CD4-positive, alpha-beta T cell treated with Interleukin-21 for 1 hour (primary cell): ENCODE measurements around the gene PRICKLE2.

Experiments used
- DNase-seq: peaks from one replicate; pipeline ENCODE4 v3.0.0-alpha.2; 2020

PRICKLE2 gene

DNA sequence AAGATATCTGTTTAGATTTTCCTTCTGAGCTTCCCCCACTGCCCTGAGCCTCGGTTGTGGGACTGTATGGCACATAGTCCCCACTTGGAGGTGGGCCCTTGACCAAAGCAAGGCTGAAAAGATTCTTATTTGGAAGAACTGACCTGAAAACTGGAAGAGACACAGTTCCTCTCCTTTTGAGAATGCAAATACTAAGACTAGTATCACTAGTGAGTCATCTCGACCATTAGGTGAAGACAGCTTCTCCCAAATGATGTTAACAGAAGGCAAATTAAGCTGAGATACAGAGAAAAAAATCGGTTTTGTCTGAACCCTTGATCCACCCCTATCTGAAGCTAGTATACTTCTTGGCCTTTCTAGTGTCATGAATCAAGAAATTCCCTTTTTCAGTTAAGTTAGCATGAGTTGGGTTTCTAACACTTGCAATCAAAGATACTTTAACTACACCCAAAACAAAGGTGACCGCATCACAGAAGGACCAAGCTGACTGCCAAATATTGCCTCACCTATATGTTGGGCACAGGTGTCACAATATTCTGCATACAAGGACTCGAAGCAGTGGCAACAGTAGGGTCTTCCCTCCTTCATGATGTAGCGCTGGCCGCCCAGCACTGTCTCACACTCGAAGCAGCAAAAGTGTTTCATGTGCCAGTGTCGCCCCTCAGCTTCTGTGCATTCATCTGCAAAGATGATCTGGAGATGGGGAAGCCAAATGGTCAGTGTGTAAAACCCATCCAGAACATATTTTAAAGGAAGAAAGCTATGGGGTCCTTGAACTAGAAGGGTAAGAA, 72.4 kb downstream of the PRICKLE2 start:
- DNase-seq: no peak

DNA sequence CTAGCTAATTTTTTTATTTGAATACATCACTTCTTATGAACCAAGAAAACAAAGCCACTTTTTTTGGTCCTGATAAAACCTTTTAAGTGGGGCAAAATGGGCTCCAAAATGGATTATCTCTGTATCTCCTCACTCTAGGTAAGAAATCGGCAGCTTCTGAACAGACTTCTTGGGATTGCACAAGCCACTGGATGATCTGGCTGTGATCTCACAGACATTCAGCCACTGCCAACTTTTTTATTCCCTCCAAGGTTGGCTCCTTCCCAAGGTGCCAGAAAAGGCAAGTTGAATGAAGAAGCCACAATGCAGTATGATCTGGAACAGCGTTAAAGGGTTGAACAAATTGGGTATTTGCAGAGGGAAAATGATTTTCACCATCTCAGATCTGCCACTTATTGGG, 73.2 kb downstream of the PRICKLE2 start:
- DNase-seq: no peak

DNA sequence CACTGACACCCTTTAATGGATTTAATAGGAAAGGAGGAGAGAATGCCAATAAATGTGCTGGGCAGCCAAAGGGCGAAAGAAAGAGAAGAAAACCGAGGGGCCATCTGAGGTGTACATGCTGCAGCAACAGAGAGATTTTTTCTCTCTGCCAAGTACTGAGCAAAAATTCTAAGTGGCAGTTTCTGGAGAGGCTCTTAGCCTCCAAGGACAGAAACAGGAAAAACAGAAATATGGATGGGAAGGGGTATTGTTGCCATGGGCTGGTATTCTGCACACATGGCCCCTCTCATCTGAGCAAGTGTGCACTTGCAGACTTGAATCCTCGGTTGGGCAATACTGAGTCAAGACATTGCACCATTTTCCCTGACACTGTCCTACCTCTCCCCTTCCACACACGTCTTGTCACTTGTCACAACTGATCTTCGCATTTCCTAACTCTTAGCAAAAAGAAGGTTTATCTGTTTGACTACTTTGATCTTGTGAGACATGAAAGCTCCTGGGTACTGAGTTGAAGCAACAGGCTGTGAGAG, 73.9 kb downstream of the PRICKLE2 start:
- no peak for DNase-seq

DNA sequence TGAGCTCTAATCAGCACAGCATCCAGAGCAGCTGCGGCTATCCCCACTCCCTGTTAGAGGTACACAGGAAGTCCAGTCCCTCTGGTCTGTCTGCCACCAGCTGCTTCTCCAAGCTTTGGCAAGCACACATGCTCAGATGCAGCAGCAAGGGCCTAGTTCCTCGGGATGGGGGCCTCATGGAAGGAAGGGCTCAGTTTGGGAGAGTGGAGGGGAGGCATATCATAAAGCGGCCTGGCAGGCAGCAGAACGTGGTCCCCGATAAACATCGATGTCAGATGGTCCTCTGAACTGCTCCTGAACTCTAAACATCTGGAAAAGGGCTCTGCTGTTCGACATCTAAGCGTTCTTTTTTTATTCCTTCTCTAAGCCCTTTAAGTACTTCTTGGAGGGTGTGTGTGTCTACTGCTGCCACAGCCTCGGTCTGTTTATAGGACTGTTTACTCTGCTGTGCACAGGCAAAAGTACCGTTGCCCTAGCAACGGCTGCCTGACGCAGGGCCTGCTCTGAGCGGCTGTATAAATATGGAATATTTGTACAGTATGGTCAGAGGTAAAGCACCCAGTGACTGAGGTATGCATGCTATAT, 74.6 kb downstream of the PRICKLE2 start:
- DNase-seq: no peak

DNA sequence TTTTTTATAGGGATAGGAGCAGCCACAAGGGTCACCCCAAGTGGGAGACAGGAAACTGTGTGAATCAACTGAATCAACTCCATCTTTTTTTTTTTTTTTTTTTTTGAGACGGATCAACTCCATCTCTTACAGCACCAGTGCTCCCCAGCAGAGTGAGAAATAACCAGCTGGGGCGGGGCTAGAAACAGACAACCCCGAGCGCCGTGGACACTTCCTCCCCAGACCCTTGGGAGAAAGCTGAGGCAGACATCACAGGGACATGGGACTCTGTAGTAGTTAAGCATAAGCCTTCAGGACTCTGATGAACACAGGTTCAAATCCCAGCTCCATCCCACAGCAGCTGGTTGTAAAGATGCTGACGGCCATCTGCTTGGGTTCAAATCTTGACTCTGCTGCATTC, 75.4 kb downstream of the PRICKLE2 start:
- no peak for DNase-seq

DNA sequence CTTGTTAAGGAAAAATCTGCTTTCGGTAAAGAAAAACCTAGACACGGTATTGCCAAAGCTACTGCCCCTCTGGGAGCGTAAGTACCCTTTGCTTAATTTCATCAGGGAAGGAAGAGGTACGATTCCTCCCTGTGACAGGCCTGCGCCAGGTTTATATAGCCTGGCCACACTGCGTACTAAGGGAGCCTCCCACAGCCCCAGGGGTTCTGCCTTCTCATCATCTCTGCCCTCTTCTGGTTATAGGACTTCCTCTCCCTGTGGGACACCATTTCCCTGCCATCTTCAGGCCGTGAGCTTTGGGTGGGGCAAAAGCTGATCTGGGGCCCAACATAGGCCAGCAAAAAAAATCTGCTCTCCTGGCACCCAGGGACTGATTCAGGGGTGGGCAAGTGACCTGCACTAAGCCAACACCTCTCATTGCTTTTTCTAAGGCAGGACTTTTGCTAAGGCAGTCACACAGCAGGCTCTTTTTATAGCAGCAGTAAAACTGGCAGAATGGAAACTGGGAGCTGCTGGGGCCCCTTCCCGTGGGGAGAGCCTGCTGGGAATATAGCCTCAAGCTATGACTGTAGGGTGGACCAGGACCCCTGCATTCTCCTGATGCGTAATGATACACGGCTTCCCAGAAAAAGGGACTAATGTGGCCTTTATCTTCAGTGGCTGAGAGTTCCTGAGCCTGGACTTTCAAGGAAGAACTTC, 76.2 kb downstream of the PRICKLE2 start:
- no peak for DNase-seq

DNA sequence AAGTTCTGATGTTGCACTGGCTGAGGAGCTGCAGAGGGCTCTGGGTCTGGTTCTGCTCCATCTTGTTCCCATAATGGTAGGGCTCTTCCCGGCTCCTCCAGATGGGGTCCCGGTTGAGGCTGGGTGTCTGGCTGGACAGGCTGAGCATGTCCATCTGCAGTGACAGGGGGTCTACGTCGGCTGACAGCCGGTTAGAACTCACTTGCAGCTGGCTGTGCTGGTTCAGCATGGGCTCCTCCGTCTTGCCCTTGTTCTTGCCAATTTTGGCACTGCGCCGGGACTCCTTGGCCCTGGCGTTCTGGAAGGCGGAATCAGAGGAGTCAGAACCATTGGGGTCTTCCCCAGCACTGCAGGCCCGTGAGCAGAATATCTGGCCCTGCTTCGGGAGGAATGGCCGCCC, 78.1 kb downstream of the PRICKLE2 start:
- DNase-seq: no peak

DNA sequence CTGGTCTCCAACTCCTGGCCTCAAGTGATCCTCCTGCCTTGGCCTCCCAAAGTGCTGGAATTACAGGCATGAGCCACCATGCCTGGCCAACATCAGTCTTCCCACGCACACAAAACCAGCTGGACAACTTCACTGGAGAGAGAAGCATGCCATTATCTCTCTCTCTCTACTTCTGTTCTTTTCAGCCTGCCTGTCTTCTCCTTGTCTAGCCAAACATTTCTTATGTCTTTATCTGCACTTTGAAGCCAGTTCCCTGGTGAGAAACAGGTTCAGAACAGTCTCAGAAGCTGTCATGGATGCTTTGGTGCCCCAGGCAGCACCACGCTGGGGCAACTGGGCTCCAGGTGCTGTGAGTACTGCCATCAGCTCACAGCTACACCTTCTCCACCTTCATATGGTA, 79.8 kb downstream of the PRICKLE2 start:
- DNase-seq: no peak

DNA sequence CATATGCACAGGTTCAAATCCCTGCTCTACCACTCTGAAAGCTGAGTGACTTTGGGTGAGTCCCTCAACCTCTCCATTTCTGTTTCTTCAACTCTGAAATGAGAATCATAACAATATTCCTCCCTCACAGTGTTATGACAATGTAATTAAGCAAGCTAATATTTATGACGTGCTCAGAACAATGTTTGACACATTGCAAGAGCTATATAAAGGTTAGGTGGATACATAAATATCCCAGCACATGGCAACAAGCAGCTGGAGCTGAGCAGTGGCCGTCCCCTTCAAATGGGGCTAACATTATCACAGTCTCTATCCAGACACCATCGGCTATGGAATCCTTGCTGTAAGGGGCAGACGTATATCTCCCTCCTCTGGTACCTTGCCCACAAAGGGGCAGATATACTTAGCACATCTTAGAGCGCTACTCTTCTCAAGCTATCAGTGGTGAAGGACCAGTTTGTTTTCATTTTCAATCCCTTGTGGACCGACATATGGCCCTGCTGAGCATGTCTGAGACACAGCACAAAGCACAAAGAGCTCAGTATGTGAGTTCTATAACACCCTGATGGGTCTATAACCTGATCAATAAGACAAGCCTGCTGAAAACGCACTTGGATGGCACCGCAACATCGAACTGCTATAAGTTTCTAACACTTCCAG, 80.9 kb downstream of the PRICKLE2 start:
- DNase-seq: no peak

DNA sequence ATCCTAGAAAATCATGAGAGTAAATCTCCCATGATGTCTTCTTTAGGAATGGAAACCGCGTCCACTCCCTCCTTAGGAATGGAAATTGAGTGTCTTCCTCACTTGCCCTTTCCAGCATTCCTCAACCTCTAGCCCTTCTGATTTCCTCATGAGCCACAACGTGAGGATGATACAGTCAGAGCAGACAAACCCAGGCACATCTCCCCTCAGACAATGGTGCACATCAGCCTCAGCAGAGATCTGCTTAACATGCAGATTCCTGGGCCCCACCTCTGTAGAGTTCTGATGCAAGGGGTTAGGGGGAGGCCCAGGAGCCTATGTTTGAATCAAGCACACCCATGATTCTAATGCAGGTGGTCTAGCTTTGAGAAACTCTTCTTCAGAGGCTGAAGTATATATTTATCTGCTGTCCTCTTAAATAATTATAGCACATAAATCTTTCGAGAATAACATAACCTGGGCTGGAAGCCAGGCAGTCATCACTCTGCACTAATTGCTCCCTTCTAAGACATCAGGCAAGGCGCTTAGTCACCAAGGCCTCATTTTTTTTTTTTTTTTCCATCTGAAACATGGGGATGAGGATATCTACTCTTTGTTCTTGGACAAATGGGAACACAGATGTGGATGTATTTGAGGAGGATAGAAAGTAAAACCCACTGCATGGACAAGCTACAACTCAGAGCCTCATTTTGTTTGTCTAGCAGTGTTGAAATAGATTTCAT, 81.7 kb downstream of the PRICKLE2 start:
- DNase-seq: no peak

DNA sequence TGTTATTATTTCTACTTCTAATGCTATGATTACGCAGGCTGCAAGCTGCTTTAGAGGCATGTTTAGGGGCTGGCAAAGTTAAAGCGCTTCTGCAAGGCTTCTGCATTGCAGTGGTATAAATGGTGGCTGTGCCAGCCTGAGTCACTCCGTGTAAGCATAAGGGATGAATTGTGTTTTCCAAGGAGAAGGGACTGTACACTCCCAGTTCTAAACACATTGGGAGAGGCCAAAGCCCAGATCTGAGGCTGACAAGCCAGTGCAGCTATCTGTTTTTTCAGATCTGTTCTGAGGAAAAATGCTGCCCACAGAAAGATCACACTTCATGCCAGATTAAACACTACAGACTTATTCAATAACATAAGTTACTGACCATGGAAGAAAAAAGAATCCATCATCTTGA, 83.8 kb downstream of the PRICKLE2 start:
- DNase-seq: no peak

DNA sequence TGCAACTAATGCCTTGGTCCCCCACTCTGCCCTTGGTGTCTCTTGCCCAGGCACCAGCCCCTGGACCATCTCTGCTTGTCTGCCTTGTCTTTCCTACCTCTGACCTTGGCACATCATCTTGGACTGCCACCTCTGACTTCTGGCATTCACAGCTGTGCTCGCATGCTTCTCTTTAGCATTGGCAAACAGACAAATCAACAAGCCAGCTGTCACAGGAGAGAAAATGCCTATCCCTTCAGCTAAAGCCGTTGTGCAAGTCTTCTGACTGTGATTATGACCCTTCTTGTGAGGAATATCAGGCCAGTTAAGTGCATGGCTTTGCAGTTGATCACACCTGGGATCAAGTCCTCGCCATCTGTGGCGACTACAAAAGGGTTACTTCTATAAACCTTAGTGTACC, 84.6 kb downstream of the PRICKLE2 start:
- no peak for DNase-seq

DNA sequence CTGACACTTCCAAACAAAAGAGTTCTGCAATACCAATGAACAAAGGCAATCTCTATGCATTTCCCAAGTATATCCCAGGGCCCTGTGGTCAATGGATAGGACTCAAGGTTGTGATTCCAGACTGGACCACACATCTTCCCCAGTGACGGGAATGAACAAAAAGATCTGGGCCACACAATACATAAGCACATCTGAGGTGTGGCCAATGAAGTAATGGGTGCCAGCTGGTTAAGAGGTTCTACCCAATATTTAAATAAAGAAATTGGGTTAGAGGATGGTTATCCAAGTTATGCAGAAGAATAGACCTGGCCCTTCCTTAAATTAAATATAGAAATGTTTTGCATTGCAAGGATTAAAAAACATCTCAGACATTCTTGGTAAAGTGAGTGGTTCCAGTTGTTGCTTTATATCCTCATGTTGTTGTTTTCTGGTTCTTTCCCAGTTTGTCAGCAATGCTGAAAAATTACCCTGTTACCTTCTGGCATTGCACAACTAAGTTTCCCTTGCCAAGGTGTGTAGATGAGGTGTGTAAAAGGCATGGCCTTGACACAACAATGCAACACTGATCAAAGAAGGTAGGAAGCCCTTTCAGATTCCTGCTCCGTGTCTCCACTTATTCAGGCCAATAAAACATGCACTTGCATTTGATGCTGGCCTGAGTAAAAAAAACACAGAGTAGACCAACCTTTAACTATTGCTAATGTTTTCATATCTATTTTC, 86.5 kb downstream of the PRICKLE2 start:
- DNase-seq: no peak

DNA sequence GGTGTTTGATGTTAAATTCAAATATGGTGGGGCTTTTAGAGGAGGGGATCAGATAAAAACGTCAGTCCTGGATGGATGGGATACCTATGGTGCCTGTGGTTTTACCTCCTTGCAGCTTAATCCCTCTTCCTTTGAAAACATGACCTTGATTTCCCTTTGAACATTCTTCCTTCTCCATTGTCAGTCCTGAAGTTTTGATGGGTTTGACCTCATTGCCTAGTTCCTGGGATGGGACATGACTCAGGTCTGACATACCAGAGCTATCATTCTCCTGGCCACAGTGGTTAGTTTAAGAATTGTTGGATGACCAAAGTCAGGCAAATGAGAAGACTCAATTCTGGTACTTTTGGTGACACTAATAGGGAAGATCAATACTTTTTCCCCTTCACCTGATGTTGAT, 87.2 kb downstream of the PRICKLE2 start:
- no peak for DNase-seq

DNA sequence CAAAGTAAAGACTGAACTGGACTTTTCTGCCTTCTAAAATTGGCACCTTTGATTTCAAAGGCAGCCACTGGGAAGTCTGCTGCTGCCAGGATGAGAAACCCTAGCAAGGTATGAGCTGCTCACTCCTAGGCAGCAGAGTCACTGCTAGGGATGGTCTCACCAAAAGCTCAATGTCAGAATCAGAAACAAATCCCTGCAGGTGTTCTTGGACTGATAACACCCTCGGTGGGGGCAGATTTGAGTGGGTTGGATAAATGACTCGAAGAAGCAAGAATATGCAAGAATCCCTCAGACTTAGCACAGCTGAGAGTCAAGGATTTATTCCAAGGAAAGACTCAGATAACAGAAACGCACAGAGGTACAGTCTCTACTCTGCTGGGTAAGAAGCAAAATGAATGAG, 90.4 kb downstream of the PRICKLE2 start:
- DNase-seq: no peak

DNA sequence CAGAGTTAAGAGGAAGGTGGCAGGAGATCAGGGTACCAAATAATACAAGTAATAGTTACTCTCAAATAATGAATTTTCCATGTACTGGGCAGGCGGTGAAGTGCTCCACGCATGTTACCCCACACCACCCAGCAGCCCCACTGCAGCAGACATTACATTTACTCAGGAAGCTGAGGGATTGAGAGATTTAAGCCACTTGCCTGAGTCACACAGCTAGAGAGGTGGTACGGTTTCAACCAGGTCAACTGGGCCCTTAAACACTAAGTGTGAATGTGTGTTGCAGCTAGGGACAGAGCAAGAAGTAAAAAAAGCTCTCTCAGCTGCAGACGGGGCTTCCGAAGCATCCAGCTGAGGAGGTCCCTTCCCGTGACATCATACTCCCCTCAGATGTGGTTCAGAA, 91.3 kb downstream of the PRICKLE2 start:
- DNase-seq: no peak

DNA sequence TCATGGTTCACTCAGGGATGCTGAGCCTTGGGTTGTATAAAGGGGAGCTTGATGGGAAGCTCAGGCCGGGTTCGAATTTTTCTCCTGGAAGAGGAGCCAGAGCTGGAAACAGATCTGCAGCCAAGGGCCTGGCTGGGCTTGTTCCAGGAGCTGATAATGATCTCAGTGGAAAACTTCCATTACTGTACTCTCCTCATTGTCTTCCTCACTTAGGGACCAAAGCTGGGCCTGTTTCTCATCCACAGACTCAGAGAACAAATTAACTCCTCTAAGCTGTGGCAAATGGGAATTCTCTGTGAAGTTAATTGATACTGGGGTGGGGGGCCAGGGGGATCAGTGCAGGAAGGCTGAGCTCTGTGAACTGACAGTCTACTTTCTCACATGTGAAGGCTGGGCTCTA, 92.0 kb downstream of the PRICKLE2 start:
- DNase-seq: no peak

DNA sequence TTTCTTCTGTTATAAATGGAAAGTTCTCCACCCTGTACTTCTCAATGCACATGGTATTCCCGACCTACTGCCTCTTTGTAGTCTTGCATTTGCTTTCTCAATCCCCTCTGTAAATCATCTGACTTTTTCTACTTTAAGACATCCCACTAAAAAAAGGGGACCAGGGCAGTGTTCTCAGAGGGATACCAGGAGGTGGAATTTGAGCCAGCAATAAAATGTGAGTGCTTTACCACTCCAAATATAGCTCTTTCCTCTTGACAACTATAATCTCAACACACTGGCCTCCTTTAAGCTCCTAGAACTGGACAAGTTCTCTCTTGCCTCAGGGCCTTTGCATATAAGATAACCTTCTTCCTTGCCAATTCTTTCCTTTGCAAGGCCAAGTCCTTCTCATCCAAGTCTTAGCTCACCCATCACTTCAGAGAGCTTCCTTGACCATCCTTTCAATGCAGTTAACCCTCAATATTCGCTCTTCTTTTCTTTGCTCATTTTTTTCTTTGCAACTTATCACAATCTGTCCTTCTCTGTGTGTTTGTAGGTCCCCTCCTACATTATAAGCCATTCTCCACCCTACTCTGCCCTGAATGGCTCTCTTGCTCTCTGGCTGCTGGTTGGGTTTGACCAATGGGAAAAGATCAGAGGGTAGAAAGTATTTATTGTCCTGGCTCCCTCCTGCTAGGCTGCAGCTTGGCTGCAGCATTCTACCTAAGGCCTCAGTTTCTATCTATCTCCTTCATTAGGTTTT, 93.4 kb downstream of the PRICKLE2 start:
- no peak for DNase-seq

DNA sequence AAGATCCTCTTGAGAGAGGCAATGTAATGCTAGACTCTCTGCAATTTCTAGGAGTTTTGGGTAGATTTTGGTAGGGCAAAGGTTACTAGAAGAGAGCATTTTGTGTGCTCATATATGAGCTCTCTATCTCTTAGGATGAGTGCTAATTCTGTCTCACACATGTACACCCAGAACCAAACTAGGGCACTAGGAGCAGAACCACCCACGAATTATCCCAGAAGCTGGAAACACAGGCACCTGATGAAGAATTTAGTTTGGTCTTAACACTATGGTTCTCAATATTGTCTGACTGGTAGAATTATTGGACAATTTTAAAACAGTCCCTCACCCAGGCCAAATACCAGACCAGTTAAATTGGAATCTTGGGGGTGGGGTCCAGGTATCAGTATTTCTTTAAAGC, 94.8 kb downstream of the PRICKLE2 start:
- no peak for DNase-seq

DNA sequence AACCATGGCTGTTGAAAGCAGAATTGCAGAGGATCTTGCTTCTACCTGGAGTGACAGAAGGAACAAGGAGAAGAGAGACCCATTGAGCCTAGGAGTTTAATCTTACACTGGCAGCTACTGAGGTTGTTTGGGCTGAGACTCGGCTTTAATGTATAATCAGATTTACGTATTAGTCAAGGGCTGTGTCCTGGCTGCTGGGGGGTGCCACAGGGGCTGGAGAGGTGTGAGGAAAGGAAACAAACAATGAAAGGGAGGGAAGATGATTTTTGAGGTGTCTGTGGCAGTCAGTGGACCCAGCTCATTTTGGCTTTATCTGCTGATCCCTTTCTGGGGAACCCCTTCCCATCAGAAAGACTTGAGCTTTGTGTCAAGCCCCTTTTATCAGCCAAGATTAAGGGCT, 95.7 kb downstream of the PRICKLE2 start:
- DNase-seq: no peak

DNA sequence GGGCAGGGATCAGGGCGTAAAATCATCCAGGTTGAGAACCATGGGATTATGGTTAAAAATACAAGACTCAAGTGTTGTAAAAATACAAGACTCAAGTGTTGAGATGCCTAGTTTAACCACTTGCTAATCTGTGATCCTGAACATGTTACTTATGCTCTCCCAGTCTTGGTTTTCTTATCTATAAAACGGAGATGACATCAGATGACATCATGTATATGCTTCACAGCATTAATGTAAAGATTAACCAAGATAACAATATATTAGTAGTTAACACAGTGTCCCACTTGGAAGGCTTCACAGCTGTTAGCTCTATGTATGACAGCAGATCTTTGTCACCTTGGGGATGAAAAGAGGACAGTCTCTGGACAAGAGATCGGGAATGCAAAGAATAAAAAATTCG, 96.2 kb downstream of the PRICKLE2 start:
- DNase-seq: no peak
